HEK293 (cell line): Measurements from ENCODE around the gene BTG2.

Source experiments
- CTCF ChIP-seq: fragments of 450-650 bp; formaldehyde crosslinking; IDR thresholded peaks from 2 replicates; pipeline ENCODE4 v1.5.1; 2016; ENCODE audit warnings: missing biosample characterization, missing genetic modification characterization
- MYNN ChIP-seq: fragments of 450-650 bp; formaldehyde crosslinking; IDR thresholded peaks from 2 replicates; pipeline ENCODE4 v1.5.1; 2016; ENCODE audit warnings: missing biosample characterization, missing genetic modification characterization, borderline replicate concordance
- SCRT2 ChIP-seq: fragments of 450-650 bp; formaldehyde crosslinking; IDR thresholded peaks from 2 replicates; pipeline ENCODE4 v1.5.1; 2016; ENCODE audit warnings: missing biosample characterization, missing genetic modification characterization
- ZNF324 ChIP-seq: fragments of 450-650 bp; formaldehyde crosslinking; IDR thresholded peaks from 2 replicates; pipeline ENCODE4 v1.5.1; 2016; ENCODE audit warnings: missing biosample characterization, missing genetic modification characterization
- ZNF335 ChIP-seq: fragments of 450-650 bp; formaldehyde crosslinking; conservative IDR thresholded peaks from 2 replicates; pipeline ENCODE4 v1.5.1; 2016; ENCODE audit warnings: missing biosample characterization, missing genetic modification characterization
- ZNF362 ChIP-seq: fragments of 450-650 bp; formaldehyde crosslinking; IDR thresholded peaks from 2 replicates; pipeline ENCODE4 v1.5.1; 2016; ENCODE audit warnings: missing biosample characterization, missing genetic modification characterization
- ZNF394 ChIP-seq: fragments of 450-650 bp; formaldehyde crosslinking; IDR thresholded peaks from 2 replicates; pipeline ENCODE4 v1.5.1; 2016; ENCODE audit warnings: missing biosample characterization, missing genetic modification characterization, mild to moderate bottlenecking, moderate library complexity, borderline replicate concordance
- ZNF792 ChIP-seq: fragments of 450-650 bp; formaldehyde crosslinking; IDR thresholded peaks from 2 replicates; pipeline ENCODE4 v1.5.1; 2016; ENCODE audit warnings: missing biosample characterization, missing genetic modification characterization
- TF ChIP-seq, protein P1 (sequence below): fragments of 450-650 bp; formaldehyde crosslinking; IDR thresholded peaks from 2 replicates; pipeline ENCODE4 v1.5.1; 2017; ENCODE audit warnings: missing biosample characterization, mild to moderate bottlenecking, missing genetic modification characterization, moderate library complexity
- TF ChIP-seq, protein P2 (sequence below): fragments of 450-650 bp; formaldehyde crosslinking; IDR thresholded peaks from 2 replicates; pipeline ENCODE4 v1.5.1; 2016; ENCODE audit warnings: missing biosample characterization, missing genetic modification characterization
- TF ChIP-seq, protein P3 (sequence below): fragments of 450-650 bp; formaldehyde crosslinking; IDR thresholded peaks from 2 replicates; pipeline ENCODE4 v1.5.1; 2016; ENCODE audit warnings: missing biosample characterization, missing genetic modification characterization

DNA sequence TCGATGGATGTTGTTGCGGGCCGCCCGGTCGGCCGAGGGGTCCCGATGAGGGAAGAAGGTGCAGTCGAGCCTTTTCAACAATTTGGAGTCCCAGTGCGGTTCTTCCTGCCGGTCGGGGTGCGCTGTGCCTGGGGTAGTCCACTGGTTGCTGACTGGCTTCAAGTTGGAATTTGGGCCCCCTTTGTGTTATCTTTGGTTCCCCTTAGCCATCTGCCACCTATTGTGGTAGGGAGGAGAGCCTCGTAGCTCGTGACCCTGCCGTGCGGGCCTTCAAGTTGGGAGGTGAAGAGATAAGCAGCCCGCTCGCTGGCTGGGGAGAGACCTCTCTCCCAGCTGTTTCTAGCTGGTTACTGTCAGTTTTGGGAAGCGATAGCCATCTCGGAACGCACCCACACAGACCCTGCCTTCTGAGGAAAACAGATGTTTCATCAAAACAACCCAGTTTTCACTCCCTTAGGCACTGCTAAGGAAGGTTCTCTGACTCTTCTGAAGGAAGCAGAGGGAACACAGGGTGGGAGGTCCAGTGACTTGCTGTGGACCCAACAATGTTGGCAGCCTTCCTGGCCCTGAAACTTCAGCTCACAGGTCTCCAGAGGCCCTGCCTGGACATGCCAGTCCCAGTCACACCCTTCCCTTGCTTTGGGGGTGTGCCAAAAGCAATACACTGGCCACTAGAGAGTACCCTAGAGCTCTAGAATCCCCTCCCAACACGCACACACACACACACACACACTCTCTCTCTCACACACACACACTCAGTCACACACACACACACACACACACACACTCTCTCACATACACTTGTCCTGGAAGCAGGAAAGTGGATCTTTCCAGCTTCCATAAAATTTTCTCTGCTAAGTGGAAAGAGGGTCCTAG is 1.0 kb downstream of the BTG2 start:
- TF ChIP-seq, protein P1, sequence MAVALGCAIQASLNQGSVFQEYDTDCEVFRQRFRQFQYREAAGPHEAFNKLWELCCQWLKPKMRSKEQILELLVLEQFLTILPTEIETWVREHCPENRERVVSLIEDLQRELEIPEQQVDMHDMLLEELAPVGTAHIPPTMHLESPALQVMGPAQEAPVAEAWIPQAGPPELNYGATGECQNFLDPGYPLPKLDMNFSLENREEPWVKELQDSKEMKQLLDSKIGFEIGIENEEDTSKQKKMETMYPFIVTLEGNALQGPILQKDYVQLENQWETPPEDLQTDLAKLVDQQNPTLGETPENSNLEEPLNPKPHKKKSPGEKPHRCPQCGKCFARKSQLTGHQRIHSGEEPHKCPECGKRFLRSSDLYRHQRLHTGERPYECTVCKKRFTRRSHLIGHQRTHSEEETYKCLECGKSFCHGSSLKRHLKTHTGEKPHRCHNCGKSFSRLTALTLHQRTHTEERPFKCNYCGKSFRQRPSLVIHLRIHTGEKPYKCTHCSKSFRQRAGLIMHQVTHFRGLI (tag by site-specific recombination), result no peak; the same call in 1 of the 2 replicates
- TF ChIP-seq CTCF (tag by site-specific recombination) (peak; percentile 99), ZNF362 (tag by site-specific recombination) (no peak), ZNF792 (peak; percentile 92), MYNN (tag by site-specific recombination) (no peak), ZNF335 (tag by site-specific recombination) (peak; percentile 72), ZNF394 (tag by site-specific recombination) (peak; percentile 72; the same call in 1 of the 2 replicates), SCRT2 (tag by site-specific recombination) (peak; percentile 63; the same call in 1 of the 2 replicates), ZNF324 (peak; percentile 99)
- TF ChIP-seq, protein P2, sequence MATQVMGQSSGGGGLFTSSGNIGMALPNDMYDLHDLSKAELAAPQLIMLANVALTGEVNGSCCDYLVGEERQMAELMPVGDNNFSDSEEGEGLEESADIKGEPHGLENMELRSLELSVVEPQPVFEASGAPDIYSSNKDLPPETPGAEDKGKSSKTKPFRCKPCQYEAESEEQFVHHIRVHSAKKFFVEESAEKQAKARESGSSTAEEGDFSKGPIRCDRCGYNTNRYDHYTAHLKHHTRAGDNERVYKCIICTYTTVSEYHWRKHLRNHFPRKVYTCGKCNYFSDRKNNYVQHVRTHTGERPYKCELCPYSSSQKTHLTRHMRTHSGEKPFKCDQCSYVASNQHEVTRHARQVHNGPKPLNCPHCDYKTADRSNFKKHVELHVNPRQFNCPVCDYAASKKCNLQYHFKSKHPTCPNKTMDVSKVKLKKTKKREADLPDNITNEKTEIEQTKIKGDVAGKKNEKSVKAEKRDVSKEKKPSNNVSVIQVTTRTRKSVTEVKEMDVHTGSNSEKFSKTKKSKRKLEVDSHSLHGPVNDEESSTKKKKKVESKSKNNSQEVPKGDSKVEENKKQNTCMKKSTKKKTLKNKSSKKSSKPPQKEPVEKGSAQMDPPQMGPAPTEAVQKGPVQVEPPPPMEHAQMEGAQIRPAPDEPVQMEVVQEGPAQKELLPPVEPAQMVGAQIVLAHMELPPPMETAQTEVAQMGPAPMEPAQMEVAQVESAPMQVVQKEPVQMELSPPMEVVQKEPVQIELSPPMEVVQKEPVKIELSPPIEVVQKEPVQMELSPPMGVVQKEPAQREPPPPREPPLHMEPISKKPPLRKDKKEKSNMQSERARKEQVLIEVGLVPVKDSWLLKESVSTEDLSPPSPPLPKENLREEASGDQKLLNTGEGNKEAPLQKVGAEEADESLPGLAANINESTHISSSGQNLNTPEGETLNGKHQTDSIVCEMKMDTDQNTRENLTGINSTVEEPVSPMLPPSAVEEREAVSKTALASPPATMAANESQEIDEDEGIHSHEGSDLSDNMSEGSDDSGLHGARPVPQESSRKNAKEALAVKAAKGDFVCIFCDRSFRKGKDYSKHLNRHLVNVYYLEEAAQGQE, result 0 out of 2 replicates have a peak, but pooled peaks have one; percentile 42
- TF ChIP-seq, protein P3, sequence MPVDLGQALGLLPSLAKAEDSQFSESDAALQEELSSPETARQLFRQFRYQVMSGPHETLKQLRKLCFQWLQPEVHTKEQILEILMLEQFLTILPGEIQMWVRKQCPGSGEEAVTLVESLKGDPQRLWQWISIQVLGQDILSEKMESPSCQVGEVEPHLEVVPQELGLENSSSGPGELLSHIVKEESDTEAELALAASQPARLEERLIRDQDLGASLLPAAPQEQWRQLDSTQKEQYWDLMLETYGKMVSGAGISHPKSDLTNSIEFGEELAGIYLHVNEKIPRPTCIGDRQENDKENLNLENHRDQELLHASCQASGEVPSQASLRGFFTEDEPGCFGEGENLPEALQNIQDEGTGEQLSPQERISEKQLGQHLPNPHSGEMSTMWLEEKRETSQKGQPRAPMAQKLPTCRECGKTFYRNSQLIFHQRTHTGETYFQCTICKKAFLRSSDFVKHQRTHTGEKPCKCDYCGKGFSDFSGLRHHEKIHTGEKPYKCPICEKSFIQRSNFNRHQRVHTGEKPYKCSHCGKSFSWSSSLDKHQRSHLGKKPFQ (tag by site-specific recombination), result peak; percentile 93
